ENCODE data around the gene CFAP210. TPM values are rescaled to one million over a fixed set of nuclear protein-coding genes. Genes with fewer than 3 reads are reported as not detected.
A peak's percentile ranks its signal among the peaks of the same experiment; 100 is the strongest.
"Not testable (repeated sequence)": the region's sequence is repeated elsewhere in the genome, so short reads cannot be mapped to it uniquely, and the experiment has no call there.

Gene CFAP210
- total RNA-seq, 1 experiment from 2014 or later = not detected

DNA sequence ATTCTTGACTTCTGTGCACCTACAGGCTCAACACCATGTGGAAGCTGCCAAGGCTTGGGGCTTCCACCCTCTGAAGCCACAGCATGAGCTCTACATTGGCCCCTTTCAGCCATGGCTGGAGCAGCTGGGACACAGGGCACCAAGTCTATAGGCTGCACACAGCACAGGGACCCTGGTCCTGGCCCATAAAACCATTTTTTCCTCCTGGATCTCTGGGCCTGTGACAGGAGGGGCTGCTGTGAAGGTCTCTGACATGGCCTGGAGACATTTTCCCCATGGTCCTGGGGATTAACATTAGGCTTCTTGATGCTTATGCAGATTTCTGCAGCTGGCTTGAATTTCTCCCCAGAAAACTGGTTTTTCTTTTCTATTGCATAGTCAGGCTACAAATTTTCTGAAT, 6.3 kb downstream of the CFAP210 start:
- in situ Hi-C loops (cut with HindIII; ENCODE audit: low pct_unique_long_range_greater_than_20kb, low sequenced_read_pairs) = not testable (repeated sequence)

DNA sequence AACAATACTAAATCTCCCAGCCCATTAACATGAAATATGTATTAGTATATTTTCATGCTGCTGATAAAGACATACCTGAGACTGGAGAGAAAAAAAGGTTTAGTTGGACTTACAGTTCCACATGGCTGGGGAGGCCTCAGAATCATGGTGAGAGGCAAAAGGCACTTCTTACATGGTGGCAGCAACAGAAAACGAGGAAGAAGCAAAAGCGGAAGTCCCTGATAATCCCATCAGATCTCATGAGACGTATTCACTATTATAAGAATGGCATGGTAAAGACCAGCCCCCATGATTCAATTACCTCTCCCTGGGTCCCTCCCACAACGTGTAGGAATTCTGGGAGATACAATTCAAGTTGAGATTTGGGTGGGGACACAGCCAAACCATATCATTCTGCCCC, 7.4 kb downstream of the CFAP210 start:
- in situ Hi-C loops (cut with HindIII; ENCODE audit: low pct_unique_long_range_greater_than_20kb, low sequenced_read_pairs); DNase-seq (ENCODE audit: low read depth, low spot score): not testable (repeated sequence)

More for the DNA sequence above, 6.3 kb downstream of the CFAP210 start:
- DNase-seq (ENCODE audit: low read depth, low spot score) = not testable (repeated sequence)

DNA sequence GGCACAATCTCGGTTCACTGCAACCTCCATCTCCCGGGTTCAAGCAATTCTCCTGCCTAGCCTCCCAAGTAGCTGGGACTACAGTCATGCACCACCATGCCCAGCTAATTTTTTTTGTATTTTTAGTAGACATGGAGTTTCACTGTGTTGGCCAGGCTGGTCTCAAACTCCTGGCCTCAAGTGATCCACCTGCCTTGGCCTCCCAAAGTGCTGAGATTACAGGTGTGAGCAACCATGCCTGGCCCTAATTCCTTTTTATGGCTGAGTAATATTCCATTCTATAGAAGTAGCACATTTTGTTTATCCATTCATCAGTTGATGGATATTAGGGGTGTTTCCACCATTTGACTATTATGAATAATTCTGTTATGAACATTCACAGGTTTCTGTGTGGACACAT, 9.5 kb downstream of the CFAP210 start:
- in situ Hi-C loops (cut with HindIII; ENCODE audit: low pct_unique_long_range_greater_than_20kb, low sequenced_read_pairs); DNase-seq (ENCODE audit: low read depth, low spot score): not testable (repeated sequence)

DNA sequence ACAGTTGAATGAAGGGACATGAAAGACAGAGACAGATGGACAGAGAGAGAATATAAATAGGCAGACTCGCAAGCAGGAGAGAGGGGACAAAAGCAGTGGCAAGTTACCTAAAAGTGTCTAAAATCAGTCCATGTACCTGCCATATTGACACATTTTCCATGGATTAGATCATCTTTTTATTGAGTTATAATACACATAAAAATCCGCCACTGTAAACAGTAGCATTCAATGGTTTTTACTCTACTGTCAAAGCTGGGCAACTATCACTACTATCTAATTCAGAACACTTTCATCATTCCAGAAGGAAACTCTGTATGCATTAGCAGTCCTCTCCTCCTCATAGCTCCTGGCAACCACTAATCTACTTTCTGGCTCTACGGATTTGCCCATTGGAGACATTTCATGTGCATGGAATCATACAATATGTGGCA, 10.1 kb downstream of the CFAP210 start:
- DNase-seq (ENCODE audit: low read depth, low spot score) = no peak
- in situ Hi-C loops (cut with HindIII; ENCODE audit: low pct_unique_long_range_greater_than_20kb, low sequenced_read_pairs) = no loop called here

DNA sequence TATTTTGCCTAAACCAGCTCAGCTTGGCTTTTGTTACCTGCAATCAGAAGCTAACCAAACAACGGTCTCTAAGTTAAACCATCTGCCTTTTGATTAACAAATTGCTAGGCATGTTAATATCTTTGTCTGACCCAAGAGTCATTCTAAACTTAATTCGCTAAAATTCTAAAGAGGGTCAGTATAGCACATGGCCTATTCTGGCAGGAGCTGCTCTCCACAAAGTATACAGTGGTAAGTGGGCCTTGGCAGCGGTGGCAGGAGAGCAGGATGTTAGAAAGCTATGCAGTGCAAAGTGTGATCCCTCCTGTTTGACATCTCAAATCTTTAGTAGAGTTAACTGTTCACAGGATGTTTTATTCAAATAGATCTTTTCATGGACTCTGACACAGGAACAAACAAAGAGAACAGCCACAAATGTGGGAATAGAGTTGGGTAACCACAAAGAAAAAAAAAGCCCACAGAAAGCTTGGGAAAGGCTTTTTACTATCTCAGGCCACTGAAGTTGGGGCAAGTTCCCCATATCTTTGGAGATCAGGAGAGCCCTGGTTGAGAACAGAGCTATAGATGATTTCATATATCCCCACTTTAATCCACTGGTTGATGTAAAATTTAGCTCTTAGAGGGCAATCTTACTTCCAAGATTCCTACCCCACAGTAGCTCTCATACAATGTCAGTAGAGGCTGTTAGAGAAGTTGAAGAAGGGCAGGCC, 10.6 kb downstream of the CFAP210 start:
- in situ Hi-C loops (cut with HindIII; ENCODE audit: low pct_unique_long_range_greater_than_20kb, low sequenced_read_pairs) = no loop called here
- DNase-seq (ENCODE audit: low read depth, low spot score) = no peak

DNA sequence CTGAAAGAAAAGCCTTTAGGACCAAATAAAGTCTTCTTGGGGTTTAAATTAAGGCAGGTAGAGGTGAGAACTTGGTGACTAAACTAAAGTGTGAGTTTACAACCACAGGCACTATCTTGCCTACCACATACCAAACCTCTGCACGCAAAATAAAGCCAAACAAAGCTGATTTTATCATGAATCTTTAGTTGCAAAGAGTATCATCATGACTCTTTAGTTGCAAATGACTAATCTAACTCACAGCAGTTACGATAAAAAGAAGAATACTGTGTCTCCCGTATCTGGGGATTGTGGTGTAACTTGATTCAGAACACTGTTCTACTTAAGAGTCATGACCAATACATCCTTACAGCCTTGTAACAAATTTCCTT, 11.2 kb downstream of the CFAP210 start:
- in situ Hi-C loops (cut with HindIII; ENCODE audit: low pct_unique_long_range_greater_than_20kb, low sequenced_read_pairs) = no loop called here
- no peak for DNase-seq (ENCODE audit: low read depth, low spot score)

DNA sequence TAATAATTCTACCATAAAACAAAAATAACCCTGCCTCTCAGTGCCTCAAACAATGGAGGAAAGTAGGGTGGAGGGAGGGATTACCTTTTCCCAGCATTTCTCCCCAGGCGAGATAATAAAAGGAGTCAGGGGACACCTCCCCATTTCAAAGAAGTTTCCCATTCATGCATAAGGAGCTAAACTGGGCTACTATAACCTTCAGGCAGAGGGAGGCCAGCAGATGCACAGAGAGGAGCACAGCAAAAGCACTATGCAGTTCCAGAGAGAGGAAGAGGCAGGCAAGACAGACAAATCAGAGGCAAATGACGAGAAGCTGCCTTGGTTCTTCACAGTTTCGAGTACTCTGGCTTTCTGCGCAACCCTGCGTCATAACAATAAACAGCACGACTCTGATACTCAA, 17.4 kb downstream of the CFAP210 start:
- no peak for DNase-seq (ENCODE audit: low read depth, low spot score)
- in situ Hi-C loops (cut with HindIII; ENCODE audit: low pct_unique_long_range_greater_than_20kb, low sequenced_read_pairs) = no loop called here

DNA sequence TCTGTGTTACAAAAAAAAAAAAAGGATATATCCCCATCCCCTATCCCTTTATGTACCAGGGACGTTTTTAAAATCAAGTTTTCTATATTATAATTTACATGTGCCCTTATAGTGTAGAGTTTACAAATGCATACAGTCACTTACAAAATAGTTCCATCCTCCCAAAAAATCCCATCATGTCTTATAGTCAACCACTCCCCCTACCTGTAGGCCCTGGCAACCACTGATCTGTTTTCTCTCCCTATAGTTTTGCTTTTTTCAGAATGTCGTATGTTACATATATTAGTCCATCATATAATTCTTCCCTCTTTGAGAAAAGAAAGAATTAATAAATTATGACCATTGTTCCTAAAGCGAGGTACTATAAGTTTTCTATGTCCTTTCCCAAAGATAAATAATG, 17.8 kb downstream of the CFAP210 start:
- in situ Hi-C loops (cut with HindIII; ENCODE audit: low pct_unique_long_range_greater_than_20kb, low sequenced_read_pairs) = no loop called here
- DNase-seq (ENCODE audit: low read depth, low spot score) = peak; percentile 18

DNA sequence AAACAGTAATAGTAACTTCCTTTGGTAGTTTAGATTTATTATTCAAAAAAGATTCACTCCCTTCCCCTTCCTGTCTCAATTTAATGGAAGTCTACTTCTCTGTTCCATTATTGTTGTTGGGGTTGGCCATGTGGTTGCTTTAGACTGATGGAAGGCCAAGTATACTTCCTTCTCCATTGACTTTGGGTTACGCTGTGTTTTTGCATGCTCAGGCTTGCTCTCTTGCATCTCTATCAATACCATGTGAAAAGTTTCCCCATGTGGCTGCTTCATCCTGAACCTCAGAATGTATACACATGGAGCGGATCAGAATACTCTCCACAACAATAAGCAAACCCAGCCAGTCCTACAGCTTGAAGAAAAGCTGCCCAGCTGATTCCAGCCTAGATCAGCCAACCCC, 20.3 kb downstream of the CFAP210 start:
- in situ Hi-C loops (cut with HindIII; ENCODE audit: low pct_unique_long_range_greater_than_20kb, low sequenced_read_pairs) = no loop called here

DNA sequence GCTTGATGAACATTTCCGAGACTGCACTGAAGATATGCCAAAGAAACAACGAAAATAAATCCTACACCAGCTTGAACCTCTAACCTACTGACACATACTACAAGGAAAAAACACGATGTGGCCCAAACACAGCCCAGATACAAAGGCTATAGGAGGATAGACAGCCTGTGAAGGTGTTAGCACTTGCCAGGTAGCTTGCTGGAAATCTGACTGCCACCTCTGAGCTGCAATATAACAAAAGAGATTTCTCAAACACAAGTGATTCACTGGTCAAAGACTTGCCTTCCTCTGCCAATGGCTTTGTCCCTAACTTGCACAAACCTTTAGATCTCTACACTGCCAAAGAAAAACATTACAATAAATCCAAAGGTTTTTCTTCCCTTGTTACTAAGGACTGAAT, 21.1 kb downstream of the CFAP210 start:
- DNase-seq (ENCODE audit: low read depth, low spot score) = no peak
- in situ Hi-C loops (cut with HindIII; ENCODE audit: low pct_unique_long_range_greater_than_20kb, low sequenced_read_pairs) = no loop called here

More for the DNA sequence above, 20.3 kb downstream of the CFAP210 start:
- DNase-seq (ENCODE audit: low read depth, low spot score) = no peak

DNA sequence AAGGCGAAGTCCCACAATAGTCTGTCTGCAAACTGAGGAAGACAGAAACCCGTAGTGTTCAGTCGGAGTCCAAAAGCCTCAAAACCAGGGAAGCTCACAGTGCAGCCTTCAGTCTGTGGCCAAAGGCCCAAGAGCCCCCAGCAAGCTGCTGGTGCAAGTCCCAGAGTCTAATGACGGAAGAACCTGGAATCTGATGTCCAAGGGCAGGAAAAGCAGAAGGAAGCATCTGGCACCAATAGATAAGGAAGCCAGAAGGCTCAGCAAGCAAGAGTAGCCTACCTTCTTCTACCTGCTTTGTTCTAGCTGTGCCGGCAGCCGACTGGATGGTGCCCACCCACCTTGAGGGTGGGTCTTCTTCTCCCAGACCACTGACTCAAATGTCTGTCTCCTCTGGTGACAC, 21.8 kb downstream of the CFAP210 start:
- no peak for DNase-seq (ENCODE audit: low read depth, low spot score)
- in situ Hi-C loops (cut with HindIII; ENCODE audit: low pct_unique_long_range_greater_than_20kb, low sequenced_read_pairs) = no loop called here

DNA sequence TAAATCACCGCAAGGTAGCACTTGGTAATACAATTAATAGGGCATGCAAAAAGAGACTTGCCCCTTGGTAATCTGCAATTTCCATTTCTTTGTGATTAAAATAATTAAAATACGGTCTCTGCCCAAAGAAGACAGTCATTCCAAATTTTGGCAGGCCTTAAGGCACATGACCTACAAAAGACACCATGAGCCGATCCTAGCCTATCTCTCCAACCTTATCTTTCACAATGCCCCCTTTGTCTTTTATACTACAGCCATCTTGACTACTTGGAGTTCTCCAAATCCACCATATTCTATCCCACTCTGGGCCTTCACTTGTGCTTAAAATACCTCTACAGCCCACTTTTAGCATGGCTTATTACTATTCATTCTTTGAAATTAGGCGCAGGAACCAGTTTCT, 23.3 kb downstream of the CFAP210 start:
- in situ Hi-C loops (cut with HindIII; ENCODE audit: low pct_unique_long_range_greater_than_20kb, low sequenced_read_pairs) = no loop called here
- DNase-seq (ENCODE audit: low read depth, low spot score) = no peak

DNA sequence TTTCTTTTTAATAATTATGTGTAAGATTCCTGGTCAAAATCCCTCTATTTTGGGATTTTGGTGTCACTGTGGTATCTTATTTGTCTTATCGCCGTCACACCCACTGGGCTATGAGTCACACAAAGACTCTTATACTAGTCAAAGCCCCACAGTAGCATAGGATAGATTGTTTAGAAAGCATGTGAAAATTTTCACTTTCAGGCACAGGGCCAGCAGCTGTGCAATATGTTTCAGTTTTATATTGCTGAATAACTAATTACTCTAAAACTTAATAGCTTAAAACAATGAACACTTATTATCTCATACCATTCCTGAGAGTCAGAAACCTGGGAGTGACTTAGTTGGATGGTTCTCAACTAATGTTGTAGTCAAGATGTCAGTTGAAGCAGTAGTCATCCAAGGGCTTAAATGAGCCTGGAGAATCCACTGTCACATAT, 24.0 kb downstream of the CFAP210 start:
- in situ Hi-C loops (cut with HindIII; ENCODE audit: low pct_unique_long_range_greater_than_20kb, low sequenced_read_pairs) = no loop called here
- no peak for DNase-seq (ENCODE audit: low read depth, low spot score)

DNA sequence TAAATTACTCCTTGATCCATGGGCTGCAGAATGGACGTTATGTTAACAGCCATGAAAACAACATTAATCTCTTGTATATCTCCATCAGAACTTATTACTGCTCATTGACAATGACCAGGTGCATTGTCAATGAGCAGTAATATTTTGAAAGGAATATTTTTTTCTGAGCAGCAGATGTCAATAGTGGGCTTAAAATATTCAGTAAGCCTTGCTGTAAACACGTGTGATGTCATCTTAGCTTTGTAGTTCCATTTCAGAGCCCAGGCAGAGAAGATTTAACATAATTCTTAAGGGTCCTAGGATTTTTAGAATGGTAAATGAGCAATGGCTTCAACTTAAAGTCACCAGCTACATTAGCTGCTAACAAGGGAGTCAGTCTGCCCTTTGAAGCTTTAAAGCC, 26.6 kb downstream of the CFAP210 start:
- in situ Hi-C loops (cut with HindIII; ENCODE audit: low pct_unique_long_range_greater_than_20kb, low sequenced_read_pairs) = no loop called here
- DNase-seq (ENCODE audit: low read depth, low spot score) = no peak

DNA sequence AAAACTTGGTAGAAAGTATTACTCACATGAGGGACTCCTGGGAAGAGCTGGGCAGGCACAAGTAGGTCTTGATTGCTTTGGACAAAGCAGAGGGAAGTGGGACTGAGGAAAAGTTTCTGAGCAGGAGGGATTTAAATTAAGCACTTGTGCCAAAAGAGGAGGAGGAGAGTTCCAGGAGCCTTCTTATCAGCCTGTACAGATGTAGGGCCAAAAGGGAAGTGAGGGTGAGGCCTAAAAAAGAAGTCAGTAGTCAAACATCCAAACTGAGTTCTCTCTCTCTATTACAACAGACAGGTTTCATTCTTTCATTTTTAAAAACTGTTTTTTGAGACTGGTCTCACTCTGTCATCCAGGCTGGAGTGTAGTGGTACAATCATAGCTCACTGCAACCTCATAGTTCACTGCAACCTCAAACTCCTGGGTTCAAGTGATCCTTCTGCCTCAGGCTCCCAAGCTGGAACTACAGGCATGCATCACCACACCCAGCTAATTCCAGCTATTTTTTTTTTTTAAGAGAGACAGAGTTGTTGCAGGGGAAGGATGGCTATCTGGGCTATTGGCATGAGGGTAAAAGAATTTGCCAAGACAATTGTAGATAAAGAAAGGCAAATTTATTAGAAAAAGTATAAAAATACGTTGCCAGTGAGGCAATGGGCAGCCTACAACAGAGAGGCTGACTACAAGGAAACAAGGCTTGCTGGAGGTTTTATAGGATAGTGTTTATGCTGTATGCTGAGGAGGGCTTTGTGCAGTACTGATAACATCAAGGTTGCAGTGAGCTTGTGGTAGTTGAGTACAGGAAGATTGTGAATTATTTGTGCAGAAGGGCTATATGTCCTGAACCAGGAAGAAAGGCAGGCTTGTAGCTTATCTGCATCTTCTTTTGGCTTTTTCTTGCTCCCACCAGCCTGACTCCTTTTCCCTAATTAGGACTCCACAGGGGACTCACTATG, 29.0 kb downstream of the CFAP210 start:
- in situ Hi-C loops (cut with HindIII; ENCODE audit: low pct_unique_long_range_greater_than_20kb, low sequenced_read_pairs) = no loop called here
- DNase-seq (ENCODE audit: low read depth, low spot score) = no peak

DNA sequence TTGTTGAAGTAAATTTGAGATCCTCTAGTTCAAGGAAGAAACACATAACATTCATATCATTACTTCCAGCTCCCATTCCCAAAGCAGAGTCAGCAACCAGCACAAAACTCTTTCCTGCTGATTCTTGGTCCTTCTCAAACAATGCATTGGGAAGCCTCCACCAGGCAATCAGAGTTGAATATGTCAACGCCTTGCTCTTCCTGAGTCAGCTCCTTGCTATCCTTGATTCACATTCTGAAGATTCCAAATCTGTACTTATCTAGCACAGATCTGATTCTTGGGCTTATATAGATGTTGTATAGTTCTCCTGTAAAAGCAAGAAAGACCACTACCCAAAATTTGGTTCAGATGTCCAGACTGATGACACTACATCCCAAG, 29.6 kb downstream of the CFAP210 start:
- in situ Hi-C loops (cut with HindIII; ENCODE audit: low pct_unique_long_range_greater_than_20kb, low sequenced_read_pairs) = no loop called here
- DNase-seq (ENCODE audit: low read depth, low spot score) = no peak

DNA sequence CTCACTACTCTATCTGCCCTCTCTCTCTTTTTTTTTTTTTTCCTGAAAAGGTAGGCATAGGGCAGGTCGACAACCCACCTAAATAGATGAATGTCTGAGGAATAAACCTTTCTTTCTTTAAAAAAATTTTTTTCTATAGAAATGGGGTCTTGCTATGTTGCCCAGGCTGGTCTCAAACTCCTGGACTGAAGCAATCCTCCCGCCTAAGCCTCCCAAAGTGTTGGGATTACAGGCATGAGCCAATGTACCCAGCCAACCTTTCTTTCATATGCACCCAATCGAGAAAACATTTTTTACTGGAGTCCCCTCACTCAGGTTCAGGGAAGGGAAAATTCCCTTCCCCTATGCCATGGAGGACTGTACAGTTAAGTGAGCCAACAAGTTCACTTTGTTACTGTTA, 31.0 kb downstream of the CFAP210 start:
- in situ Hi-C loops (cut with HindIII; ENCODE audit: low pct_unique_long_range_greater_than_20kb, low sequenced_read_pairs) = no loop called here
- DNase-seq (ENCODE audit: low read depth, low spot score) = no peak

DNA sequence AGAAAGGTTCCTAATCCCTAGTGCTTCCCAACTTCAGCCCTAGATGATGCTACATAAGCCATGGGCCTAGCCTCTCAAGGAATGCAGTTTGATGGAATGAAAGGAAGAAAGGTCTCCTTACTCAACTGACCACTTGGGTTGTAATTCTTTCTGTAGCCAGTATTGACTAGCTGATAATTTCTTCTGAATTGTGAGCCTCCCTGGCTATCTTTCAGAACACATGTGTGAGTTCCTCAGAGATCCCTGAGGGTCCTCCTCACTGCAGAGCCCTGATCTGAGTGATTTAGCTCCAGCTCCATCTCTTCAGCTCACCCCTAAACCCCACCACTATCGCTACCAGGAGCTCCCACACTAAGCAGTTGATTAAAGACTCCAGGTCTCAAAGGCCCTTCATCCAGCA, 31.5 kb downstream of the CFAP210 start:
- no peak for DNase-seq (ENCODE audit: low read depth, low spot score)
- in situ Hi-C loops (cut with HindIII; ENCODE audit: low pct_unique_long_range_greater_than_20kb, low sequenced_read_pairs) = no loop called here

DNA sequence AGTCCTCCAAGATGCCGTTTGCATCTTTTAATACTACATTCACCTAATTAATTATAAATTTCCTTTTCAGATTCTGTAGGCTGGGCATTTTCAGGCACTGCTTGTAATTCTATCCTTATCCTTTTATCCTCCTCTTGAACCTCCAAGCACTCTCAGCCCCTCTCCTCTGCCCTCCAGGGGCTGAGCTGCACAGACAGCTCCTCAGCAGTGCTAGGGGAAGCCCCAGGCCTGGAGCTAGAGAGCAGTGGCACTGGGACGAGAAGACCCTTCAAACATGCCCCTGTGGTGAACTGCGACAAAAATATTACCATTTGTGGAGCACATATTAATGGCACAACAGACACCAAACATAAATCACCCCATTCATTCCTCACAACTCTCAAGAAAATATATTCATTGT, 32.9 kb downstream of the CFAP210 start:
- in situ Hi-C loops (cut with HindIII; ENCODE audit: low pct_unique_long_range_greater_than_20kb, low sequenced_read_pairs) = no loop called here
- no peak for DNase-seq (ENCODE audit: low read depth, low spot score)
